BLaER1 treated with 17β-estradiol and CSF1 and Interleukin-3, amounts not matched to agents 10 nM and 100 nM (cell line): ENCODE data around the gene TMEM254.
"Not testable (repeated sequence)": the region's sequence is repeated elsewhere in the genome, so short reads cannot be mapped to it uniquely, and the experiment has no call there.

Source experiments
- H3K27ac ChIP-seq, 11 experiments: shearing (Covaris generic); formaldehyde crosslinking; 2 replicates each; pipeline ENCODE4 v1.8.1; 2022
- H3K27me3 ChIP-seq, 11 experiments: shearing (Covaris generic); formaldehyde crosslinking; 2 replicates each; pipeline ENCODE4 v1.8.1; 2022
- H3K36me3 ChIP-seq, 11 experiments: shearing (Covaris generic); formaldehyde crosslinking; 2 replicates each; pipeline ENCODE4 v1.8.1; 2022
- H3K4me1 ChIP-seq, 10 experiments: shearing (Covaris generic); formaldehyde crosslinking; 2 replicates each; pipeline ENCODE4 v1.8.1; 2022
- H3K4me2 ChIP-seq, 11 experiments: shearing (Covaris generic); formaldehyde crosslinking; 2 replicates each; pipeline ENCODE4 v1.8.1; 2022
- H3K4me3 ChIP-seq, 10 experiments: shearing (Covaris generic); formaldehyde crosslinking; 2 replicates each; pipeline ENCODE4 v1.8.1; 2022
- H3K9ac ChIP-seq, 11 experiments: shearing (Covaris generic); formaldehyde crosslinking; 2 replicates each; pipeline ENCODE4 v1.8.1; 2022
- H3K9me3 ChIP-seq, 11 experiments: shearing (Covaris generic); formaldehyde crosslinking; replicated peaks in 1 of 11; 2 replicates each; pipeline ENCODE4 v1.8.1; 2022
- H4K20me1 ChIP-seq, 11 experiments: shearing (Covaris generic); formaldehyde crosslinking; 2 replicates each; pipeline ENCODE4 v1.8.1; 2022
- Cebpa-rat ChIP-seq, 11 experiments: shearing (Covaris generic); IDR thresholded peaks; 2 replicates each; pipeline ENCODE4 v1.8.1; 2022

Gene TMEM254

DNA sequence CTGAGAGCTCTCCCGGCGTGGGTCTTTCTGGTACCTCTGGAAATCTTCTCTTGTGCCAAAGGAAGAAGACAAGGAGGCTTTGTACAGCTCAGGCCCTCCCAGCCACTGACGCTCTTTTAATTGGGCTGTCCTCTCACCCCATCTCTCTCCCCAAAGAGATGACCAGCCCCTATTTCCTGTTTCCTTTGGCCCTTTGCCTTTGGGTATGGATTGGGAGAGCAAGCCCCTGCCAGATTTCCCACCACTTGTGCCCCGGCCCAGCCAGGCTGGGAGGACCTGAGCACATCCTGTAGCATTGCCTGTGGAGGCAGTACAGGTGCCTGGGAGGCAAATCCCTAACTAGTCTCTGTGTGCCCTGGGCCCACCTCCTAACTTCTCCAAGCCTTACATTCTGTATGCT lies 48.4 kb downstream of the TMEM254 start:
- H3K4me3 ChIP-seq = no peak overlapping the region
- H3K9me3 ChIP-seq = no peaks in the 10 kb centered on the region
- H3K27me3 ChIP-seq = no peaks in the 10 kb centered on the region
- H4K20me1 ChIP-seq = no peaks in the 10 kb centered on the region
- H3K27ac ChIP-seq = no peak overlapping the region
- H3K4me2 ChIP-seq = no peak overlapping the region
- no peak for TF ChIP-seq Cebpa-rat (IDR thresholded peaks at IDR 0.05)
- no peaks in the 10 kb centered on the region for H3K36me3 ChIP-seq
- no peak overlapping the region for H3K9ac ChIP-seq
- H3K4me1 ChIP-seq = peaks cover 0 to 14% (median 11%) of the 10 kb centered on the region in 10 experiments; a peak in 14 of 20 replicates

- H3K4me3 ChIP-seq = no peak overlapping the region
- no peaks in the 10 kb centered on the region for H3K9me3 ChIP-seq
- no peaks in the 10 kb centered on the region for H4K20me1 ChIP-seq
- H3K27me3 ChIP-seq = peaks cover 0 to 4% (median 0%) of the 10 kb centered on the region in 11 experiments; a peak in 1 of 22 replicates
- no peak overlapping the region for H3K27ac ChIP-seq
- no peak for TF ChIP-seq Cebpa-rat (IDR thresholded peaks at IDR 0.05)
- H3K36me3 ChIP-seq = no peaks in the 10 kb centered on the region
- H3K4me2 ChIP-seq = no peak overlapping the region
- H3K4me1 ChIP-seq = no peaks in the 10 kb centered on the region
- H3K9ac ChIP-seq = no peak overlapping the region
Observed at GRCh38 chr10:80131499-80131901, 53.0 kb downstream of the TMEM254 start.

DNA sequence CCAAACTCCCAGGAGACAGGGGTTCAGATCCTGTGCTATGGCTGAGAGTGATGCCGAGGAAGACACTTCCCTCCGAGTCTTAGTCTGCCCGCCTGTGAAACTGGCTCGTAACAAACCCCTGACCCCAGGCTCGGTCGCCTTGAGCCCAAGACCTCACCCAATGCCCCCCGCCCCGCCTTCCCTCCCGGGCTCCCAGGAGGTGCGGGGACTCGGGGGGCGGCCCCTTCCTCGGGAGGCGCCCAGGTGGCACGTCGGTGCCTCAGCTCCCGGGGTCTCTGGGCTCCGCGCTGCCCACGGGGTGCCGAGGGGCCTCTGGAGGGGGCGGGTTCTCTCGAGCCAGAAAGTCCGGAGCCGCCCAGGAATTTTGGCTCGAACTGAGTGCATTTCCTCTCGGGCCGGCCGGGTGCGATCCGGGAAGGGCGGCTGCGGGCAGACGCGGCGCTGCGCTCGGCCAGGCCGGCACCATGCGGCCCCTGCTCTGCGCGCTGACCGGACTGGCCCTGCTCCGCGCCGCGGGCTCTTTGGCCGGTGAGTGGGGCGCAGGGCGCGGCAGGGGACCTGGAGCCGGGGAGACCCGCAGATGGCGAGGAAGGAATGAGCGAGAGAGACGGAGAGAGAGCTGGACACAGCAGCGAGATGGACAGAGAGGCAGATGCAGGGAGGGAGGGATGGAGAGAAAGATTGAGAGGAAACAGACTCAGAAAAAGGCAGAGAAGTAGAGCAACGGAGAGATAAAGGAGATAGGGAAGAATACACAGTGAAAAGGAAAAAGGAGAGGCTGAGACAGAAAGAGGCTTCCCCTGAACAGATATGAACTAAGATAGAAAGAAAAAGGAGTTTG lies 54.1 kb downstream of the TMEM254 start, which contains the start of gene PLAC9:
TSS of gene PLAC9 (plus strand) at position 432 of the 841 bp plus-strand sequence. CDS start at position 465, 33 bp downstream.
- TF ChIP-seq Cebpa-rat (IDR thresholded peaks at IDR 0.05) = no peak
- peaks cover 0 to 5% (median under 1%) of the 10 kb centered on the region in 10 experiments; a peak in 7 of 20 replicates for H3K4me1 ChIP-seq
- H3K4me2 ChIP-seq = no peak within 1 kb of the TSS
- H3K9me3 ChIP-seq = no peaks in the 10 kb centered on the region
- peaks cover 0 to 4% (median 0%) of the 10 kb centered on the region in 11 experiments; a peak in 1 of 22 replicates for H3K27me3 ChIP-seq
- H3K36me3 ChIP-seq = no peaks in the 10 kb centered on the region
- H3K9ac ChIP-seq = no peak within 1 kb of the TSS
- no peak within 1 kb of the TSS for H3K4me3 ChIP-seq
- H4K20me1 ChIP-seq = no peaks in the 10 kb centered on the region
- no peak within 1 kb of the TSS for H3K27ac ChIP-seq

GRCh38 chr10:80133206-80133605 lies 54.7 kb downstream of the TMEM254 start:
- Histone ChIP-seq H3K4me3 (no peak overlapping the region), H3K27ac (no peak overlapping the region), H3K4me2 (no peak overlapping the region), H3K36me3 (no peaks in the 10 kb centered on the region), H4K20me1 (no peaks in the 10 kb centered on the region), H3K9me3 (no peaks in the 10 kb centered on the region), H3K27me3 (peaks cover 0 to 4% (median 0%) of the 10 kb centered on the region in 11 experiments; a peak in 1 of 22 replicates), H3K9ac (no peak overlapping the region), H3K4me1 (peaks cover 0 to 11% (median 7%) of the 10 kb centered on the region in 10 experiments; a peak in 11 of 20 replicates)
- TF ChIP-seq Cebpa-rat (IDR thresholded peaks at IDR 0.05) = no peak

- H3K27ac ChIP-seq, H3K27me3 ChIP-seq, H3K4me2 ChIP-seq, H3K9me3 ChIP-seq, H3K9ac ChIP-seq, H4K20me1 ChIP-seq, H3K36me3 ChIP-seq, H3K4me3 ChIP-seq: not testable (repeated sequence)
- H3K4me1 ChIP-seq = peaks cover 0 to 14% (median 8%) of the 10 kb centered on the region in 10 experiments; a peak in 11 of 20 replicates
Observed at GRCh38 chr10:80133687-80134086, 55.2 kb downstream of the TMEM254 start.

GRCh38 chr10:80136134-80136571 lies 57.7 kb downstream of the TMEM254 start:
- H3K4me1 ChIP-seq = peaks cover 0 to 14% (median 8%) of the 10 kb centered on the region in 10 experiments; a peak in 11 of 20 replicates
- no peak overlapping the region for H3K4me3 ChIP-seq
- no peak overlapping the region for H3K9ac ChIP-seq
- TF ChIP-seq Cebpa-rat (IDR thresholded peaks at IDR 0.05) = no peak
- no peak overlapping the region for H3K4me2 ChIP-seq
- H4K20me1 ChIP-seq = no peaks in the 10 kb centered on the region
- no peaks in the 10 kb centered on the region for H3K36me3 ChIP-seq
- H3K9me3 ChIP-seq = no peaks in the 10 kb centered on the region
- peaks cover 0 to 4% (median 0%) of the 10 kb centered on the region in 11 experiments; a peak in 1 of 22 replicates for H3K27me3 ChIP-seq
- H3K27ac ChIP-seq = no peak overlapping the region

- H3K9me3 ChIP-seq = no peaks in the 10 kb centered on the region
- TF ChIP-seq Cebpa-rat (IDR thresholded peaks at IDR 0.05) = no peak
- H3K4me2 ChIP-seq = peak overlapping the region in 8 of 11 experiments; percentile 7 to 46 (median 40); a peak in 12 of 22 replicates
- H3K36me3 ChIP-seq = no peaks in the 10 kb centered on the region
- peaks cover 0 to 14% (median 8%) of the 10 kb centered on the region in 10 experiments; a peak in 11 of 20 replicates for H3K4me1 ChIP-seq
- H3K27me3 ChIP-seq = peaks cover 0 to 3% (median 0%) of the 10 kb centered on the region in 11 experiments; a peak in 1 of 22 replicates
- no peak overlapping the region for H3K27ac ChIP-seq
- no peak overlapping the region for H3K4me3 ChIP-seq
- H3K9ac ChIP-seq = no peak overlapping the region
- no peaks in the 10 kb centered on the region for H4K20me1 ChIP-seq
Observed at GRCh38 chr10:80137031-80137862, 58.8 kb downstream of the TMEM254 start.

- H3K36me3 ChIP-seq = no peaks in the 10 kb centered on the region
- H3K9ac ChIP-seq = no peak overlapping the region
- TF ChIP-seq Cebpa-rat (IDR thresholded peaks at IDR 0.05) = no peak
Observed at GRCh38 chr10:80137920-80138319, 59.5 kb downstream of the TMEM254 start.

DNA sequence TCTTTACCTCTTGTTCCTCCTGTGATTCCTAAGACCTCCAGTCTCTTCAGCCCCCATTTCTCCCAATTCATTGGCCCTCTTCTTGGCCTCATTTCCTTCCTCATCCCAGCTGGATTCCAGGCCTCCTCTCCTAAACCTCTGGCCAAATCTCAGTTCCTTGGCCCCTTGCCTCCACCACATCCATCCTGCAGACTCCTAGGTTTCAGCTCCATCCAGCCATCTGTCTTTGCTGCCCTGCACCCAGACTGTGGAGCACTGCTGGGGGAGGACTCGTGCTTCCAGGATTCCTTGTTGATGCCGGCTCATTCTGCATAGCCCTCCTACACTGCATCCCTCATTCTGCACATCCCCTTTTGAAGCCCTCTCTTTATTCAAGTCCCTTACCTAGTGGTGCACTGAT lies 60.8 kb downstream of the TMEM254 start:
- Histone ChIP-seq H3K4me2 (no peak overlapping the region), H3K4me3 (no peak overlapping the region), H3K36me3 (no peaks in the 10 kb centered on the region), H3K9me3 (no peaks in the 10 kb centered on the region), H3K4me1 (peaks cover 4 to 20% (median 12%) of the 10 kb centered on the region in 10 experiments; a peak in 17 of 20 replicates), H4K20me1 (peaks cover 0 to 5% (median 0%) of the 10 kb centered on the region in 11 experiments; a peak in 2 of 22 replicates), H3K27me3 (peaks cover 0 to 3% (median 0%) of the 10 kb centered on the region in 11 experiments; a peak in 1 of 22 replicates), H3K27ac (no peak overlapping the region), H3K9ac (no peak overlapping the region)
- no peak for TF ChIP-seq Cebpa-rat (IDR thresholded peaks at IDR 0.05)

More at GRCh38 chr10:80137920-80138319, 59.5 kb downstream of the TMEM254 start:
- Histone ChIP-seq H3K9me3 (no peaks in the 10 kb centered on the region), H3K4me3 (no peak overlapping the region), H4K20me1 (no peaks in the 10 kb centered on the region), H3K27me3 (no peaks in the 10 kb centered on the region), H3K27ac (no peak overlapping the region), H3K4me2 (peak overlapping the region in 8 of 11 experiments; percentile 7 to 46 (median 40); a peak in 12 of 22 replicates), H3K4me1 (peaks cover 0 to 14% (median 8%) of the 10 kb centered on the region in 10 experiments; a peak in 11 of 20 replicates)
